Skin of body (tissue), 2 donors: Measurements from ENCODE around the gene NCF4. TPM values are rescaled to one million over a fixed set of nuclear protein-coding genes. Genes with fewer than 3 reads are reported as not detected.

ENCODE experiments used
- DNase-seq: peaks from one replicate; lab custom pipeline; 2025; lab: John Stamatoyannopoulos, UW
- total RNA-seq: library from RNA; depleted of rRNA; stranded (reverse); fragments of >200 nt; gene quantifications from one replicate; pipeline ENCODE4 v1.2.3, GENCODE V29; 2014

NCF4 gene
- total RNA-seq, 1 donor from 2014 or later: 10.2 TPM

DNA sequence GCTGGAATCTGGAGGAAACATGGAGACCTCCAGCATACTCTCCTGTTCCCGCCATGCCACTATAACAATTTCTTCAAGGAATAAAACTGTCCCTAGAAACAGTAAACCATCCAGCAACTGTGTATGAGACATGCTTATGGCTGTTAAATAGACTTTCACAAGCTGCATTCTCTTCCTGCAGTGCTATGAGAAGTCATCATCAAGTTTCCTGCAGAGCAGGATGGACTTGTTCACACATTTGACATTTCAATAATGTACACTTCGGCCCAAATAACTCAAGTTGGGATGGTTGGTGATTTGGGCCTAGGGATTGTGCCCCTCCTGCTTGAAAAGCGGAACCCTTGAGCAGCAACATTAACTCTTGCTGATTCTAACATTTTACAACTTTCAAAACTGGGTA, 32.5 kb downstream of the NCF4 start:
- DNase-seq: no peak

GRCh38 chr22:36894266-36894665, 33.5 kb downstream of the NCF4 start:
- no peak for DNase-seq

DNA sequence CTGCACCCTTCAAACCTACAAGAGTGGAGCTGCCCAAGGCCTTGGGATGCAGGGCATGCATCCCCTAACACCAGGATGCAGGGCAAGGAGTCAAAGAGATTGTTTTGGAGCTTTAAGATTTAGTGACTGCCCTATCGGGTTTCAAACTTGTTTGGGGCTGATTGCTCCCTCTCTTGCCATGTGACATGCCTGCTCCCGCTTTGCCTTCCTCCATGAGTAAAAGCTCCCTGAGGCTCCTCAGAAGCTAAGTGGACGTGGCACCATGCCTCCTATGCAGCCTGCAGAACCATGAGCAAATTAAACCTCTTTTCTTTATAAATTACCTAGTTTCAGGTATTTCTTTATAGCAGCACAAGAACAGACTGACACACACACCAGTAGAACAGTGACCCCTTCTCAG, 36.8 kb downstream of the NCF4 start:
- no peak for DNase-seq

DNA sequence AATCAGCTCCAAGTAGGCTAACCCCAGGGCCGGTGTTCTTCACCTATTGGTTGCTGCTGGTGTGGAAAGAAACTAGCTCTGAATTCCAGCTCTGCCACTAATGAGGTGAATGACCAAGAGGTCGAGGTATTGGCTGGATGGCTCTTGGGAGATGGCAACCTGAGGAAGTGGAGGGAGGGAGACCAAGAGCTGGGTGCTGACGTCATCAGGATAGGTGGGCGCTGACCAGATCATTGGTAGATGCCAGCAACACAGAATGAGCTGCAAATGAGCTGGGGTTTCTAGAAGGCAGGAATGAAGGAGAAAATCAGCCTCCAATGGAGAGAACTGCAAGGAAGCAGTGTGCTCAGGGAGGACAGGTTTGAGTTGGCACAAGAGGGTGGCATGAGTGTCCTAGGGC, 37.9 kb downstream of the NCF4 start:
- DNase-seq: no peak

DNA sequence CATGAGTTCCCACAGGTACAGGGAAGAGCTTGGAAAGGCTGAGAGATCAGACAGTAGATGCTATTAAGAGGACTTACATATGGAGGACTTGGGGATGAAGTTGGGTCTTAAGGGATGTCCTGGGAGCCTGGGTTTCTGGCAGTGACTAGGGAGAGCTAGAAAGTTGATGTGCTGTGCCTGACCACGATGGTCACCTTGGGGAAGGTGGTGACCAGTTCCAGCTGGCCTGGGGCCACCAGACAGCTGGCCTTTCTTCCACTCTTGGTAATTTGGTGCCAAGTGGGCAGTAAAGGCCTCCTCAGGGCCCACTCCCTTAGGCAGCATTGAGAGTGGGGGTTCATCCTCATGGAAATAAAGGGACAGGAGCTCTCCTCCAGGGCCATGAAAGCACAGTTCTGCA, 38.7 kb downstream of the NCF4 start:
- no peak for DNase-seq

- no peak for DNase-seq
These were observed 39.4 kb downstream of the NCF4 start for GRCh38 chr22:36900225-36900624.

DNA sequence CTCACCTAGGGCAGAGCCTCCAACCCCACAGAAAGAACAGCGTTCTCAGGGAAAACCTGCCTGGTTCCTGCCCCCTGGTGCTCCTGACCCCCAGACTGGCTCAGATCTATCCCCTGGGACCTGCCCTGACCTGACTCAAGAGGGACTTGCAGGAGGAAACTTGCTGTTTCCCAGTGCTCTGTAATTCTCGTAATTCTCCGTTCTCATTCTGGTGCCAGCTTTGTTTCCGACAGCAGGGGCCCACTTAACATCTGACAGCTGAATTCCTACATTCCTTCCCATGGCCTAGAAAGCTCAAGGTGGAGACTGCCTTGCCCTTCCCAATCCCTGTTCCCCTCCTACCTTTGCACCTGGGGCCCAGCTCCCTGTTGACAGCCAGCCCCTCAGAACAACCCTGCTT, 40.1 kb downstream of the NCF4 start:
- no peak for DNase-seq

GRCh38 chr22:36901411-36902142, 40.8 kb downstream of the NCF4 start:
- no peak for DNase-seq

- no peak for DNase-seq
These were observed 41.5 kb downstream of the NCF4 start for GRCh38 chr22:36902143-36902926.

DNA sequence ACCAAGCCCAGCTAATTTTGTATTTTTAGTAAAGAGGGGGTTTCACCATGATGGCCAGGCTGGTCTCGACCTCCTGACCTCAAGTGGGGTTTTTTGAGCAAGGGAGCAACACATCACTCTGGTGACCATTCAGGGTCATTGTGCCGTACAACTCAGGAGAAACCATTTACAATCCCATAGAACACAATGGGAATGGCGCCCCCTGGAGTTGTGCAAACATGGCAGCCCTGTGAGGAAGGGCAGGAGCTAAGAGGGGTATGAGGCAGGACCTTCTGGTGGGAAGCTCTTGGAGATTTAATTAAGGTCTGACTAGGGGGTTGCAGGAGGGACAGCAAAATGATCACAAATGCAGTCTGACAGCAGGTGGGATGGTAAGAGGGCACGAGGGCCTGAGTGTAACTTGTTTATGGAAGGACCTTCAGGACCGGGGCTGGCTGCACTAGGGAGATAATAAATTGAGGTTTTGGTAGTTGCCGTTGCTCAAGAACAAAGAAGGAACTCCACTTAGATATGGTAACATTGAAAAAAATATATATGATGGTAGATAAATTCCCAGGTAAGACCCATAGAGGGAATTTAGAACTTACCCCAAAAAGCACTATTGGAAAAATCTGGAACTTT, 43.6 kb downstream of the NCF4 start:
- no peak for DNase-seq

DNA sequence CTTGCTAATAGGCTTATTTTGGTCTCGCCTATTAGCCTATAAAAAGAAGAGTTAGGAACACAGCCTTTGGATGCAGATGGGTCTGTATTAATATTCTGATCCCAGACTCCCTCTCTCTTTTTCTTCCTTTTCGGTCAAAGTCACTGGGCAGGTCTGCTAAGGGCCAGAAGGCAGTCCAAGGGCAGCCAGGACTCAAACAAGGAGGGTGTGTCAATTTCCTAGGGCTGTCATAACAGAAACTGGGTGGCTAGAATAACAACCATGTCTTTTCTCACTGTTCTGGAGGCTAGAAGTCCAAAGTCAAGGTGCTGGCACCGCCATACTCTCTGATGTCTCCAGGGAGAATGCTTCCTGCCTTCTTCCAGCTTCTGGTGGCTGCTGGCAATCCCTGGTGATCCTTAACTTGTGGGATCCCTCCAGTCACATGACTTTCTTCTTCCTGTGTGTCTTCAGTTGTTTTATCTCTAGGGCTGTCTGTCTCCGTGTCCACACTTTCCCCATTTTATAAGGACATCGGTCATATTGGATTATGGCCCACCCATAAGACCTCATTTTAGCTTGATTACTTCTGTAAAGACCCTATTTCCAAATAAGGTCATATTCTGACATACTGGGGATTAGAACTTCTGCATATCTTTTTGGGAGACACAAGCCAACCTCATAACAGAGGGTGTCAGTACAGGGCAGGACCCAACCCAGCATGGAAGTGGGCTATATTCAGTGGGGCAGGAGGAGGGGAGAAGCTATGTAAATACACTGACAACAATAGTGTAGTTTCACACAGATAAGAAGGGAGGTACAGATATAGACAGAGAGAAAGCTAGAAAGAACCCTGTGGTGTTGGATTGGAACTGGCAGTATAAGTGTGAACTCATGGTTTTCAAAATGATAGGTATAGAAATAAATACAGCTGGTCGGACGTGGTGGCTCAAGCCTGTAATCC, 46.7 kb downstream of the NCF4 start:
- no peak for DNase-seq

DNA sequence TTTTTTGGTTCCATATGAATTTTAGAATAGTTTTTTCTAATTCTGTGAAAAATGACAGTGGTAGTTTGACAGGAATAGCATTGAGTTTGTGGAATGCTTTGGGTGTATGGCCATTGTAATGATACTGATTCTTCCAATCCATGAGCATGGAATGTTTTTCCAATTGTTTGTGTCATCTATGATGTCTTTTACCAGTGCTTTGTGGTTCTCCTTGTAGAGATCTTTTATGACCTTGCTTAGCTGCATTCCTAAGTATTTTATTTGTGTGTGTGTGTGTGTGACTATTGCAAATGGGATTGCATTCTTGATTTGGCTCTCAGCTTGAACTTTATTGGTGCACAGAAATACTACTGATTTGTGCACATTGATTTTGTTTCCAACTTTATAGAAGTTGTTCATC, 49.7 kb downstream of the NCF4 start:
- DNase-seq: no peak

- DNase-seq: no peak
These were observed 51.3 kb downstream of the NCF4 start for GRCh38 chr22:36911887-36912661.

DNA sequence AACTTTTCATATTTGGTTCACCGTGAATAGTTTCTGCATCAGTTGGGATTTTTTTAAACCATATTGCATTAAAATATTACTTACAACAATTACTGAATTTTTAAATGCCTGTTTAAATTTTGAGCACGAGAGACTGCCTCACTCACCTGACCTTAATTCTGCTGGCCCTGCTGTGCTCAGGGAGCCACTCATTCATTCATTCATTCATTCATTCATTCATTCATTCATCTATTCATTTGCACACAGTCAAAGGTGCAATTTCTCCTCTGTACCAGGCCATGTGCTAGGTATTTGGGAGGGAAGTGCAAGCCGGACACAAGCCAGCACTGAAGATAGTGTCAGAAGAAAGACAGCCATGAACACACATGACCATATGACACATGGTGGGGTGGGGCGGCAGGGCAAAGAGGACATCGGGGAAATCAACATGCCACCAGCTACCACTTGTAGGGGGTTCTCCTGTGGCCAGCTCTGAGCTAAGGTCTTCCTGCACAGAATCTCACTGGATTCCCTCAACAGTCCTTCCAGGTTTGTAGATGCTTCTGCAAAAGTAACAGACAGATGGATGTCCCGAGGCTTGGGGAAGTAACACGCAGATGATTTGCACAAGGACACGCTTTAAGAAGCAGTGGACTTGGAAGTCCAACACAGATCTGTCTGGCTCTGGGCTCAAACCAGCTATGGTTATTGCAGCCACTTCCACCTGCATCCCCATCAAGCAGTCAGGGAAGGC, 52.1 kb downstream of the NCF4 start:
- no peak for DNase-seq

GRCh38 chr22:36913427-36914389, 52.9 kb downstream of the NCF4 start, which contains the start of gene CSF2RB:
Gene CSF2RB (plus strand): TSS chr22:36913628. CDS start chr22:36922208, 8,580 bp downstream.
- DNase-seq: no peak

- DNase-seq: no peak
These were observed 53.6 kb downstream of the NCF4 start for GRCh38 chr22:36914390-36914752.

- no peak for DNase-seq
These were observed 55.2 kb downstream of the NCF4 start for GRCh38 chr22:36916034-36916433.

- no peak for DNase-seq
These were observed 57.9 kb downstream of the NCF4 start for GRCh38 chr22:36918586-36919284.
